ENCODE data around the gene SPRED1. TPM values are rescaled to one million over a fixed set of nuclear protein-coding genes. Genes with fewer than 3 reads are reported as not detected.

Gene SPRED1
- total RNA-seq, 1 donor from 2014 or later = 62.1 TPM

- Histone ChIP-seq H3K36me3 (peaks cover 1% of the 10 kb centered on the region), H3K27me3 (no peaks in the 10 kb centered on the region), H3K4me1 (no peaks in the 10 kb centered on the region), H3K4me3 (no peak overlapping the region), H3K27ac (no peak overlapping the region), H3K9me3 (no peaks in the 10 kb centered on the region)
- ATAC-seq (peak; percentile 64), DNase-seq (no peak)
- intact Hi-C loops (cut with DNase I) = no loop called here
- TF ChIP-seq CTCF (IDR thresholded peaks at IDR 0.05) = no peak
Measured at GRCh38 chr15:38332711-38333110, 80.1 kb downstream of the SPRED1 start.

- no peaks in the 10 kb centered on the region for H3K9me3 ChIP-seq
- no peaks in the 10 kb centered on the region for H3K27me3 ChIP-seq
- no peak overlapping the region for H3K27ac ChIP-seq
- H3K4me1 ChIP-seq = no peaks in the 10 kb centered on the region
- DNase-seq (no peak), ATAC-seq (no peak)
- TF ChIP-seq CTCF (IDR thresholded peaks at IDR 0.05) = no peak
- H3K36me3 ChIP-seq = peaks cover 5% of the 10 kb centered on the region
- no peak overlapping the region for H3K4me3 ChIP-seq
- intact Hi-C loops (cut with DNase I) = no loop called here
Measured at GRCh38 chr15:38335116-38335515, 82.5 kb downstream of the SPRED1 start.

DNA sequence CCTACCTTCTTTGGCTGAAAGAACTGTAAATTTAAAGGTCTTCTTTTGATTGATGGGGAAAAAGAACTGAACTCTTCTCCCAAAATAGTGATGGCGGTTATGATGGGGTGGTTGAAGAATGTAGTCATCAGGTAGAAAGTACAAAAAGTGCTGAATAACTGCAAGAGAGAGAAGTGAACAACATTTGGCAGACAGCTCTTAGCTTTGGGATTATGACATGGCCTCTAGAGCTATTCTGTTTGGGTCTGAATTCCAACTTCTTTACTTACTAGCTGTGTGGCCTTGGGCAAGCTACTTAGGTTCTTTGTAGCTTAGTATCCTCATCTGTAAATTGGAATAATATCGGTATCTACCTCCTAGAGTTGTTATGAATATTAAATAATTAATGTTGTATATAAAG lies 91.7 kb downstream of the SPRED1 start:
- intact Hi-C loops (cut with DNase I) = no loop called here
- Histone ChIP-seq H3K4me1 (no peaks in the 10 kb centered on the region), H3K36me3 (peaks cover 19% of the 10 kb centered on the region), H3K4me3 (no peak overlapping the region), H3K27ac (no peak overlapping the region), H3K9me3 (no peaks in the 10 kb centered on the region), H3K27me3 (no peaks in the 10 kb centered on the region)
- no peak for TF ChIP-seq CTCF (IDR thresholded peaks at IDR 0.05)
- DNase-seq (no peak), ATAC-seq (no peak)

GRCh38 chr15:38349251-38349650 lies 96.6 kb downstream of the SPRED1 start:
- Histone ChIP-seq H3K36me3 (peaks cover 44% of the 10 kb centered on the region), H3K4me3 (no peak overlapping the region), H3K9me3 (no peaks in the 10 kb centered on the region), H3K4me1 (no peaks in the 10 kb centered on the region), H3K27me3 (no peaks in the 10 kb centered on the region), H3K27ac (no peak overlapping the region)
- ATAC-seq (no peak), DNase-seq (no peak)
- TF ChIP-seq CTCF (IDR thresholded peaks at IDR 0.05) = no peak
- intact Hi-C loops (cut with DNase I) = no loop called here

GRCh38 chr15:38351466-38351865 lies 98.8 kb downstream of the SPRED1 start:
- no peaks in the 10 kb centered on the region for H3K27me3 ChIP-seq
- H3K36me3 ChIP-seq = peaks cover 47% of the 10 kb centered on the region
- intact Hi-C loops (cut with DNase I) = no loop called here
- no peak for TF ChIP-seq CTCF (IDR thresholded peaks at IDR 0.05)
- DNase-seq (no peak), ATAC-seq (no peak)
- H3K9me3 ChIP-seq = no peaks in the 10 kb centered on the region
- H3K4me1 ChIP-seq = no peaks in the 10 kb centered on the region
- no peak overlapping the region for H3K27ac ChIP-seq
- no peak overlapping the region for H3K4me3 ChIP-seq

DNA sequence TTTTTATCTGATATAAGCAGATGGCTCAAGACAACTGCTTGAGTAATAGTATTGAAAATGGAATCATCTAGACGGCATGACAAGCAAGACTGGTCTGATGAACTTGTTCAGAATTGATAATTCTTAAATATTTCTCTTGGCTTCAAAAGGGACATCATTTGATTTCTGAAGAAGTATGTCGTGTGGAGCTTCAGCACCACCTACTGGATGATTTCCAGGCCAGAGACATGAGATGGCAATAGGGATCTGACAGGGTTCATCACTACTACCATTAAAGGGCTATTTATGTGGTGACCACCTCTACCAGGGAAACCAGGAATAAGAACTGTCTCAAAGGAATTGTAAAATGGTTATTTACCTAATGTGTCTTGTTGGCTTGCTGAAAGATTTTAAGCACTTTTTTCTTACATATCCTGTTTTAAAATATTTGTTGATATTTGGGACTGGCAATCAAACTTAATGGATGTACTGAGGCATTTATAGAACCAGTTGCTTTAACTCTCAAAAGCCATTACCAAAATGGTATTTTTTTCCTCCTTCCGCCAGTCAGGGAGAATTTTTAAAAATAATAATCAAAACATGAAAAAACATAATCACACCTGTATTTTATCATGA lies 101.8 kb downstream of the SPRED1 start:
- Histone ChIP-seq H3K27ac (no peak overlapping the region), H3K27me3 (no peaks in the 10 kb centered on the region), H3K4me1 (no peaks in the 10 kb centered on the region), H3K9me3 (no peaks in the 10 kb centered on the region), H3K4me3 (no peak overlapping the region), H3K36me3 (peaks cover 43% of the 10 kb centered on the region)
- DNase-seq = no peak
- peak; percentile 79 for ATAC-seq
- intact Hi-C loops (cut with DNase I) = no loop called here
- TF ChIP-seq CTCF (IDR thresholded peaks at IDR 0.05) = peak; percentile 85

Data from upper lobe of right lung (tissue), 1 donor.